DND-41 (cell line): Measurements from ENCODE around the gene NDUFA3.
A peak's percentile ranks its signal among the peaks of the same experiment; 100 is the strongest.

Source experiments
- ATAC-seq: fragments of 200-7000 bp; cut with Tn5 transposase; 3 replicates; pipeline ENCODE4 v1.9.1; 2021; ENCODE audit warnings: low read depth; ENCODE audit not compliant: insufficient read depth
- DNase-seq: peaks from one replicate; pipeline ENCODE4 v3.0.0-alpha.2; 2020
- H2AFZ ChIP-seq: 2 replicates; pipeline ENCODE4 v1.6.0; 2012; ENCODE audit warnings: low read depth, low read length
- H3K27ac ChIP-seq: 2 replicates; pipeline ENCODE4 v1.5.1; 2012; ENCODE audit warnings: low read length, inconsistent platforms
- H3K27me3 ChIP-seq: fragments of 200-600 bp; sonication (generic); 2 replicates; pipeline ENCODE4 v1.6.0; 2012; ENCODE audit warnings: low read length, mild to moderate bottlenecking, inconsistent platforms; ENCODE audit not compliant: insufficient read depth, poor library complexity
- H3K36me3 ChIP-seq: 2 replicates; pipeline ENCODE4 v1.5.1; 2012; ENCODE audit warnings: low read length, inconsistent platforms; ENCODE audit not compliant: insufficient read depth
- H3K4me1 ChIP-seq: 2 replicates; pipeline ENCODE4 v1.5.1; 2012; ENCODE audit warnings: mild to moderate bottlenecking, low read length; ENCODE audit not compliant: insufficient read depth
- H3K4me2 ChIP-seq: 2 replicates; pipeline ENCODE4 v1.6.0; 2012; ENCODE audit warnings: mild to moderate bottlenecking, moderate library complexity, low read length, inconsistent platforms; ENCODE audit not compliant: insufficient read depth
- H3K4me3 ChIP-seq, 2 experiments: fragments of 200-600 bp in 1 of 2; shearing (Covaris generic) in 1 of 2; 2 replicates each; pipeline ENCODE4 v1.5.1; 2012 to 2016; ENCODE audit warnings: inconsistent platforms in 2 of 2, low read length in 2 of 2, mild to moderate bottlenecking in 2 of 2, low read depth in 1 of 2, moderate library complexity in 1 of 2
- H3K79me2 ChIP-seq: 2 replicates; pipeline ENCODE4 v1.6.0; 2012; ENCODE audit warnings: low read length, inconsistent platforms; ENCODE audit not compliant: insufficient read depth
- H3K9ac ChIP-seq: 2 replicates; pipeline ENCODE4 v1.6.0; 2012; ENCODE audit warnings: low read depth, mild to moderate bottlenecking, inconsistent platforms, low read length, moderate library complexity
- H3K9me3 ChIP-seq: 2 replicates; pipeline ENCODE4 v1.5.1; 2012; ENCODE audit warnings: low read length, moderate library complexity, mild to moderate bottlenecking, inconsistent platforms; ENCODE audit not compliant: insufficient read depth, severe bottlenecking
- H4K20me1 ChIP-seq: 2 replicates; pipeline ENCODE4 v1.6.0; 2012; ENCODE audit warnings: low read length; ENCODE audit not compliant: insufficient read depth
- CTCF ChIP-seq: IDR thresholded peaks from 2 replicates; pipeline ENCODE4 v1.5.1; 2012; ENCODE audit warnings: borderline replicate concordance, low read length, moderate library complexity, mild to moderate bottlenecking; ENCODE audit not compliant: poor library complexity, severe bottlenecking; ENCODE audit errors: extremely low read depth
- EZH2 ChIP-seq: IDR thresholded peaks from 3 replicates; pipeline ENCODE4 v1.6.1; 2012; ENCODE audit warnings: borderline replicate concordance, low read depth, mild to moderate bottlenecking, moderate library complexity, low read length, inconsistent platforms; ENCODE audit not compliant: severe bottlenecking

The NDUFA3 gene

GRCh38 chr19:54133957-54134590 lies 31.4 kb downstream of the NDUFA3 start:
- TF ChIP-seq EZH2 (no peak), CTCF (no peak)
- no peak overlapping the region for H3K27ac ChIP-seq
- no peak overlapping the region for H3K4me2 ChIP-seq
- no peak overlapping the region for H3K9ac ChIP-seq
- DNase-seq (no peak), ATAC-seq (no peak)
- H3K27me3 ChIP-seq = no peaks in the 10 kb centered on the region
- no peak overlapping the region for H2AFZ ChIP-seq
- peaks cover 15% of the 10 kb centered on the region for H3K79me2 ChIP-seq
- peaks cover 21% of the 10 kb centered on the region for H3K4me1 ChIP-seq
- H4K20me1 ChIP-seq = peaks cover 21% of the 10 kb centered on the region
- H3K4me3 ChIP-seq = no peak overlapping the region
- H3K36me3 ChIP-seq = peaks cover 32% of the 10 kb centered on the region
- no peaks in the 10 kb centered on the region for H3K9me3 ChIP-seq

DNA sequence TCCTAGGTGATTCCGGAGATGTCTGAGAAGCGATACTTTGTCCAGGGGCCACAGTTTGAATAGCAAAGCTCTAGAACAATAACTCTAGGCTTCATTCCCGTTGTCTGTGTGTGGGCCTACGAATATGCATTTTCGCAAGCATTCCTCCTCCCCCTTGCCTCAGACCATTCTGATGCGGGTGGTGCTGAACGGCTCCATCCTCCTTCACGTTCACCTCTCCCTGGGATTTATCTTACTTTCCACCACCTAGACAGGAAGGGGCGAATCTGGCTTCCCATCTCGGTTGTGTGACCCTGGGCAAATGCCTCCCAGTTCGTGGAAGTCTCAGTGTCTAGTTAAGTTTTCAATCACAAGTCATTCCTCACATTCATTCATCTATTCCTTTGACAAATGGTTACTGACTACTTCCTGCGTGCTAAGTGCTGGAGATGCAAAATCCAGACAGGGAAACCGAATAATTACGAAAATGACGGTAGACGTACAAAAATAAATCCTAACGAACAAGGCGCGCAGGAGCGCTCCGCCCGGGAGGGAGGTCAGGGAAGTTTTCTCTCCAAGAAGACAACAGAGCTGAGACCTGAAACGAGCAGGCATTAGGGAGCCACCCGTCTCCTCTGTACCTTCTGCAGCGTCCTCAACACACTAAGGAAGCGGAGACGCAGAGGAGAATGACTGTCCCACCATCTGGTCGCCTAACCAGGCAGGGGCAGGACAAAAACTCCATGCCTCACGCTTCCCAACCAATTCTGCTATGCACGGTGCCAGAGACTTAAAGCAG lies 33.6 kb downstream of the NDUFA3 start:
- Histone ChIP-seq H3K27ac (peak overlapping the region; percentile 70), H3K27me3 (no peaks in the 10 kb centered on the region), H3K9me3 (no peaks in the 10 kb centered on the region), H3K4me3 (peak overlapping the region; percentile 17 to 73; a peak in 3 of 4 replicates), H2AFZ (peak overlapping the region; percentile 88), H3K4me2 (peak overlapping the region; percentile 97), H3K9ac (peak overlapping the region; percentile 51), H3K79me2 (peaks cover 37% of the 10 kb centered on the region), H4K20me1 (peaks cover 39% of the 10 kb centered on the region), H3K4me1 (peaks cover 40% of the 10 kb centered on the region), H3K36me3 (peaks cover 37% of the 10 kb centered on the region)
- DNase-seq = no peak
- TF ChIP-seq EZH2 (no peak), CTCF (no peak)
- no peak for ATAC-seq

GRCh38 chr19:54136864-54137698 lies 34.4 kb downstream of the NDUFA3 start:
- DNase-seq (peak; percentile 100), ATAC-seq (peak; percentile 84)
- Histone ChIP-seq H3K27ac (peak overlapping the region; percentile 70), H3K27me3 (no peaks in the 10 kb centered on the region), H3K36me3 (peaks cover 37% of the 10 kb centered on the region), H3K4me1 (peaks cover 40% of the 10 kb centered on the region), H3K4me3 (peak overlapping the region; percentile 17 to 75; a peak in 3 of 4 replicates), H3K9ac (peak overlapping the region; percentile 98), H3K4me2 (peak overlapping the region; percentile 97), H2AFZ (peak overlapping the region; percentile 88), H4K20me1 (peaks cover 47% of the 10 kb centered on the region), H3K79me2 (peaks cover 45% of the 10 kb centered on the region), H3K9me3 (no peaks in the 10 kb centered on the region)
- TF ChIP-seq CTCF (no peak), EZH2 (no peak)
